GM21423 (cell line): ENCODE results near the gene GLUD1.
A peak's percentile ranks its signal among the peaks of the same experiment; 100 is the strongest.
"Not testable (repeated sequence)": the region's sequence is repeated elsewhere in the genome, so short reads cannot be mapped to it uniquely, and the experiment has no call there.

Experiments used
- ATAC-seq: cut with Tn5 transposase; IDR thresholded peaks from one replicate; pipeline ENCODE4 v1.9.1; 2021; ENCODE audit warnings: mild to moderate bottlenecking, moderate library complexity; ENCODE audit not compliant: unreplicated experiment

Gene GLUD1

DNA sequence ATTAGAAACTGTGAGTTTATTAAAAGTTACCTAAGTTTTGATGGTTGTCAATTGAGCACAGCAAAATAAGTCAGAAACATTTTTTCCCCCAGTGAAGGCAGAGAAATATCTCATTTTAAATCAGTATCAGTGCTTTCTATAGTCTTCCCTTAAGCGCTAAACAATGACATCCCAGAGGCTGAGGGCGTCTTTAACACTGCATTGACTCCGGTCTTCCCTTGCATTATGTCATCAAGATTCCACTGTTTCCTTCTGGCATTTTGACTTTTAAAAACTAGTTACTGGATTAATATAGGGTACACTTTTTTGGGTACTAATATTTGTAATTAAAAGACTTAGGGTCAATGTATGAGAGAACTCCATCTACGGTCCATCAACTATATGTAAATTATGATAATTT is 3.9 kb downstream of the GLUD1 start:
- no peak for ATAC-seq

- ATAC-seq: no peak
These were observed 4.9 kb downstream of the GLUD1 start for GRCh38 chr10:87089746-87090145.

GRCh38 chr10:87085537-87085936 is 9.1 kb downstream of the GLUD1 start:
- ATAC-seq: no peak

DNA sequence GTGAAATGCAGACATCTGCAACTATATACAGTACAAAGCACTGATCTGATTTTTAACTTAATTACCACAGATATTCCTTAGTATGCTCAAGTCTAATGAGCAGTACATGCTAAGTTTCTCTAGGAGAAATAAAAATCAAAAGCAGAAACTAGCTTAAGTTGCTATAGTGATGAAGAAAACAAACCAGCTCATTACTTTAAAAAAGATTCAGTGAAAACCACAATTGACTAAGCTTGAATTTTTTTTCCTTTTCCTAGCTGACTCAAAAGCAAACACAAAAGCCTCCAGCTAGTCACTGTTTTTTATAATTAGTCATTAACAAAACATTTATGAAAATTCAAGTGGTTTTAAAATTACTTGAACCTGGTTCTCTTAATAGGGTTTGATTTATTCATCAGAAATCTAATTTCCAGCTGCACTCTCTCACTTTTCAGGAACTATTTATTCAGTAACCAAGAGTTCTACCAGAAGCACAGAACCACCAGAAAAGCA is 10.3 kb downstream of the GLUD1 start:
- peak; percentile 67 for ATAC-seq

DNA sequence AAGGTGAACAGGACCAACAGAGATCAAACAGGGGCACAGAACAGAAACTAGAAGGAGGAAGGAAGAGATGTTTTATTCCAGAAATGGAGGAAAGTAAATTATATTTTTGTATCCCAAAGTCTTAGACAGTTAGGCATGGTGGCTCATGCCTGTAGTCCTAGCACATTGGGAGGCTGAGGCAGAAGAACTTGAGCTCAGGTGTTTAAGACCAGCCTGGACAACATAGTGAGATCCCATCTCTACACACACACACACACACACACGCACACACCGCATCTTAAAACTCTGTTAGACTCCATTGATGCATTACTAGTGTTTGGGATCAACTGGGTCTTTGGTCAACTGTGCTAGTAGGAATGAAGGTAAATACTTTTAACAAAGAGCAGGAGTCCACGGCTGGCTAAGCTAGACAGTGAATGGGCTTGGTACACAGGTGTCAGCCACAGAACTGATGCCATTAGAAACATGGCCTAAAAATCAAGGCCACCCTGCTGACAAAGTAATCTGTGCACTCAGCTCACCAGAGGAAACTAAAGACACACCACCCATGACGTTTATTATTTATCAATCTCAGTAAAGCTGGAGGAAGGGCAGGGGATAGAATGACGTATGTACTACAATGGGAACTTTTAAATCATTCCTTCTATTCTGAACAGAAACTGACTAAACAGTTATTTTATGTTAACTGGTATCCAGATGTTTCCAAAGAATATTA is 10.9 kb downstream of the GLUD1 start:
- peak; percentile 34 for ATAC-seq

DNA sequence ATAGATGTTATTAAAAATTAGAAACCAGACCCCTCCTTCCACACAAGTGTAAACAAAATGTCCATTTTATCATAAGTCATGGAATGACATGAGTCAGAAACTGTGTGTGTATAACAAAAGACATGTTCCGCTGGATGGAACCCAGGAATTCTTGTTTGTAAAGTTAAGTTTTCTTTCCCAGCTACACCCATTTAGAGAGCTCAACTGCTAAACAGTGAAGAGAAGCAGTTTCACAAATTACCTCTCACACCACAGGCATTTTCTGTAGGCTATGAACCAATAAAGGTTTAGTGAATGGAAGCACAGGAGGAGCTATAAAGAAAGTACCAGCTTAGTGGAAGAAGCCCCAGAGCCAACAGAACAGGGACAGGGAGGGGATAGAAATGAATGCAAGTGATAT is 12.4 kb downstream of the GLUD1 start:
- not testable (repeated sequence) for ATAC-seq

DNA sequence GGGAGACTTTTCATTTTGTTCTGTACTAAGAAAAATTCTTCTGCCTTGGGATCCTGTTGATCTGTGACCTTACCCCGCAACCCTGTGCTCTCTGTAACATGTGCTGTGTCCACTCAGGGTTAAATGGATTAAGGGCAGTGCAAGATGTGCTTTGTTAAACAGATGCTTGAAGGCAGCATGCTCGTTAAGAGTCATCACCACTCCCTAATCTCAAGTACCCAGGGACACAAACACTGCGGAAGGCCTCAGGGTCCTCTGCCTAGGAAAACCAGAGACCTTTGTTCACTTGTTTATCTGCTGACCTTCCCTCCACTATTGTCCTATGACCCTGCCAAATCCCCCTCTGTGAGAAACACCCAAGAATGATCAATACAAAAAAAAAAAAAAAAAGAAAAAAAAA is 13.1 kb downstream of the GLUD1 start:
- ATAC-seq: not testable (repeated sequence)

DNA sequence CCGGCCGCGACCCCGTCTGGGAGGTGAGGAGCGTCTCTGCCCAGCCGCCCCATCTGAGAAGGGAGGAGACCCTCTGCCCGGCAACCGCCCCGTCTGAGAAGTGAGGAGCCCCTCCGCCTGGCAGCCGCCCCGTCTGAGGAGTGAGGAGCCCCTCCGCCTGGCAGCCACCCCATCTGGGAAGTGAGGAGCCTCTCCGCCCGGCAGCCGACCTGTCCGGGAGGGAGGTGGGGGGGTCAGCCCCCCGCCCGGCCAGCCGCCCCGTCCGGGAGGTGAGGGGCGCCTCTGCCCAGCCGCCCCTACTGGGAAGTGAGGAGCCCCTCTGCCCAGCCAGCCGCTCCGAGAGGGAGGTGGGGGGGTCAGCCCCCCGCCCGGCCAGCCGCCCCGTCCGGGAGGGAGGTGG is 14.0 kb downstream of the GLUD1 start:
- not testable (repeated sequence) for ATAC-seq

- ATAC-seq: no peak
These were observed 15.4 kb downstream of the GLUD1 start for GRCh38 chr10:87079106-87079836.

- not testable (repeated sequence) for ATAC-seq
These were observed 18.2 kb downstream of the GLUD1 start for GRCh38 chr10:87076421-87076820.

GRCh38 chr10:87072449-87072848 is 22.2 kb downstream of the GLUD1 start:
- no peak for ATAC-seq

GRCh38 chr10:87068281-87068680 is 26.4 kb downstream of the GLUD1 start:
- ATAC-seq: no peak

DNA sequence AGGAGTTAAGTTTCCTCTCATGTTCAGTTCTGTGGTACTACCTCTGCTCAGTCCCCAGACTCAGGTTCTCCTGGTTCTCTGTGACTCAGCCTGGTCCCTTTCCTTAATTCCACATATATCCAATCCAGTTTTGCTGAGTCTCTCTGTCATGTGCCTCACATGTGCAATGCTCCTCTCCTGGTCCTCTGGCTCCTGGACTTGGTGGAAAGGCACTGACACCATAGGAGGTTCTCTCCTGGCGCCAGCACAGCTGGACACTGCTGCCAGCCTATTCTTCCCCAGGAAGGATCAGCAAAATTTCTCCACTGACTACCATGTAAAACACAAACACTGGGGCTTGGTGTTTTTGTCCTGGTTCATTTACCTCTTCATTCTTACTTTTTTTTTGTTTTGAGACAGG is 27.8 kb downstream of the GLUD1 start:
- ATAC-seq: no peak

DNA sequence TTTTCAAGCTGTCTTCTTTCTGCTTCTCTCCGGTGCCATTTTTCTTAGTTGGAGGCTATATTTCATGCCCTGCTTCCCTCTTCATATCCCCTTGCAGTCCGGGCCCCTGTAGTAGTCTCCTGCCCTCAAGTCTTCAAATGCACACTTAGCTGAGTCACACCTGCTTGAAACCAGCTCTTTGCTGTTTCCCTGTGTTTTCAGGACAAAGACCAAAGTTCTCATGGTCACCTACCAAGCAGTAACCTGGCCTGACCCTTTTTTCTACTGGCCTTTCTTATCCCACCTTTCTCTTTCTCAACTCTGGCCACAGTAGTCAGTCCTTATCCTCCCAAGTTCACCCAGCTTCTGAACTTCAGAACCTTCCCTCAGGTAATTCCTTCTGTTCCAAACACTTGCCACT is 28.5 kb downstream of the GLUD1 start:
- ATAC-seq: no peak

DNA sequence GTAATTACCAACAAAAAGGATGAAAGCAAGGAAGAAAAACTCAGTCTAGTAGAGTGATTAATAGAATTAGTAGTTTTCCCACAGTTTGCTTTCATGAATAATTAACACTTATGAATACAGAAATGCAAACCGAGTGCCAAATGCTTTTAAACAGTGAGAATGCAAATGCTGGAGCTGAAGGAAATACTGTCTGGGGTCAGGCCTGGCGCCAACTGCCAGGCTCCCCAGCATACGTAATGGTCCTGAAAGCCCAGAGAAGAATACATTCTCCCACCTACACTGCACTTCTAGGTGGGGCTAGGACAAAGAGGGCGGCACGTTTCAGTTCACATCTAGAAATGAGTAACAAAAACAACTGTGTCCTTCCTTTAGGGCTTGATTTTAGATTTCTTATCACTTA is 30.0 kb downstream of the GLUD1 start:
- no peak for ATAC-seq

DNA sequence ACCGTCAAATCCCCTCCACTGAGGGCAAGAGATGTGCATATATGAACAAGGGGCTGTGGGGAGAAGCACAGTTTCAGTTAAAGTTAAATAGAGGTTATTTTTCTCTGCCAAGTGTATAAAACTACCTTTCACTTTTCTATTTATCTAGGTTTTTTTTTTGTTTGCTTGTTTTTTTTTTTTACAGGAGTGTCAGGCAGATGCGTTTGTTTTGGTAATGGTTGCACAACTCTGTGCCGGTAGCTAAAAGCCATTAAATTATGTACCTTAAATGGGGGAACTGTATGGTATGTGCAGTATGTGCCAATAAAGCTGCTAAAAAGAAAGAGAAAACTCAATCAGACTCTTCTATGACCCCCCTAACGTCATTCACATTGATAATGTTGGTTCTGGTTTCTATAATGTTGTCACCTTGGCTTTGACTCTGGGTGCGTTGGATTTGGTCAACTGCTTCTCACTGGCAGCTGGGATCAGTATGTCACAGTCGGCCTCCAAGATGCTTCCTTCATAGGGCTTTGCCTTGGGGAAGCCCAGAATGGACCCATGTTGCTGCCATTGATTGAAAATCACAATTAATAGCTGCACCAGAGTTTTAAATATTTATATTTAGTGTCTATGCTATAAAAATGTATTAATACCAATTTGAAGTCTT is 34.2 kb downstream of the GLUD1 start:
- no peak for ATAC-seq

- ATAC-seq: no peak
These were observed 35.2 kb downstream of the GLUD1 start for GRCh38 chr10:87059401-87059800.

DNA sequence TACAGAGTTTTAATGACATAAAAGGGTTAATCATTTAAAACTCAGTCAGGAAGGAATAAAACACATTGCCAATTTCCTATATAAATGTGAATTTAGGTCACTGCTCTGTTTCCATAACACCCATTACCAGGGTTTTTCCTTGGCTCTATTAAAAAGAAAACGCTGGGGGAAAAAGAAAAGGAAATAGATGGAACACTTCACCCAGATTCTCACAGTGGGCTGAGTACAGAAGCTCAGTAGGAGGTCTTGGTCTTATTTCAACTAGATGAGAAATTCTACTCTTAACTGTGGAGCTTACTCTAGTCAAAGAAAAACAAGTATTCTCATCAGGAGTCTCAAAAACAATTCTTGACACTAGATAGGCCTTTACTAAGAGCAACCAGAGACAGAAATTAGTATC is 36.5 kb downstream of the GLUD1 start:
- ATAC-seq: no peak

DNA sequence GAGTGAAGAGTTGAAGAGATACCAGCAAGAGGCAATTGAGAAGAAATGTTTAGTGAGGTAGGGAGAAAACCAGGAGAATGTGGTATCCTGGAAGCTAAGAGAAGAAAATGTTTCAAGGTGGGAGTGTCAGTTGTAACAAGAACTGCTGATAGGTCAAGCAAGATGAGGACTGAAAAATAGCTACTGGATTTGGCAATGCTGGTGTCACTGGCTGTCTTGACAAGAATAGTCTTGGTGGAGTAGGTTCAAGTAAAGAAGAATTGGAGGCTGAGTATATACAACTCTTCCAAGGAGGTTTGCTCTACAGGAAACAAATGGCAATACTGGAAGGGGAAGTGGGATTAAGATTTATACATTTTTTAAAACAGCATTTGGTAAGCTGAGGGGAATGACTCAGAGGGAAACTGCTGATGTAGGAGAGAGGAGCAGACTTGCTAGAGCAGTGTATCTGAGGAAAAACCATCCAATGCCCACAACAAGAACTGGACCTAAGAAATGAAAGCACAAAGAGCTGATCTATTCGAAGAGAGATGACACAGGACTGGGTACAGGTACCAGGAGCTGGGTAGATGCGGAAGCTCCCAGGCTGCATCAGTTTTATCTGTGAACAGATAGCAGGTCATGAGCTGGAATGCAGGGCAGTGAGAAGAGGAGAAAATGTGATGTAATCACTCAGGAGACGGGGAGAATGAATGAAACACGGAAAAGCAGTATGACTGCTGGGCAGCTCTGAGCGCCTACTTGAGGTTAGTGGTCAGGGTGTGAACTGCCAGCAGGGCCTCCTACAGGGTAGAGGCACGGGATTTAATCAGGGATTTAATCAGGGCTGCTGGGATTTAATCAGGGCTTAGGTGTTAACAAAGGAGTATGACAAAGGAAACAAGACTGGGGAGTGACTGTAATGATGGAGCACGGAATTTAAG is 40.0 kb downstream of the GLUD1 start:
- no peak for ATAC-seq

GRCh38 chr10:87053577-87054181 is 41.0 kb downstream of the GLUD1 start:
- no peak for ATAC-seq
